IMR-90 (cell line): ENCODE measurements around the gene SYT2. TPM values are rescaled to one million over a fixed set of nuclear protein-coding genes. Genes with fewer than 3 reads are reported as not detected.

Experiments
- ATAC-seq: fragments of 200-7000 bp; cut with Tn5 transposase; 2 replicates; pipeline ENCODE4 v1.9.1; 2020; ENCODE audit warnings: low read depth, mild to moderate bottlenecking, moderate library complexity
- BruUV-seq: library from RNA; stranded (reverse); fragments of 400-500 nt; replicated peaks from 2 replicates; lab custom pipeline; 2021; lab: Mats Ljungman, UMichigan
- CTCF ChIA-PET: fragments of 300-600 bp; formaldehyde crosslinking; extraction: SDS; loops from one replicate; lab custom pipeline; 2021; ENCODE audit warnings: antibody characterized with exemption; lab: Yijun Ruan, JAX
- POLR2A ChIA-PET: fragments of 300-600 bp; sonication (Branson Sonifier 250); formaldehyde crosslinking; loops from one replicate; lab custom pipeline; 2022; ENCODE audit warnings: antibody characterized with exemption; ENCODE audit not compliant: unreplicated experiment; lab: Charles Lee
- DNase-seq: peaks from one replicate; pipeline ENCODE4 v3.0.0; 2013
- H2AFZ ChIP-seq: replicated peaks from 2 replicates; pipeline ENCODE3; 2013; ENCODE audit warnings: low read length, mild to moderate bottlenecking; ENCODE audit not compliant: poor library complexity
- H2AK5ac ChIP-seq: 2 replicates; pipeline ENCODE4 v1.6.1; 2013; ENCODE audit warnings: low read depth, low read length, inconsistent platforms
- H2AK9ac ChIP-seq: replicated peaks from 2 replicates; pipeline ENCODE3; 2013; ENCODE audit warnings: mild to moderate bottlenecking, low read depth, low read length, moderate library complexity; ENCODE audit not compliant: poor library complexity
- H2BK120ac ChIP-seq: 2 replicates; pipeline ENCODE4 v1.6.1; 2013; ENCODE audit warnings: low read depth, low read length, inconsistent platforms
- H2BK15ac ChIP-seq: 3 replicates; pipeline ENCODE4 v1.6.1; 2013; ENCODE audit warnings: low read depth, low read length, inconsistent platforms
- H2BK20ac ChIP-seq: 2 replicates; pipeline ENCODE4 v1.6.1; 2013; ENCODE audit warnings: low read depth, mild to moderate bottlenecking, inconsistent platforms, low read length, moderate library complexity
- H2BK5ac ChIP-seq: 2 replicates; pipeline ENCODE4 v1.6.1; 2013; ENCODE audit warnings: mild to moderate bottlenecking, low read depth, low read length, inconsistent platforms; ENCODE audit not compliant: poor library complexity, severe bottlenecking
- H3K14ac ChIP-seq: replicated peaks from 2 replicates; pipeline ENCODE4 v1.6.1; 2013; ENCODE audit warnings: low read depth, low read length, inconsistent platforms
- H3K18ac ChIP-seq: 2 replicates; pipeline ENCODE4 v1.6.1; 2013; ENCODE audit warnings: low read depth, low read length, control low read depth
- H3K23ac ChIP-seq: 2 replicates; pipeline ENCODE4 v1.6.1; 2013; ENCODE audit warnings: low read depth, low read length, inconsistent platforms
- H3K27ac ChIP-seq: 2 replicates; pipeline ENCODE4 v1.5.1; 2013; ENCODE audit warnings: mild to moderate bottlenecking, control low read depth, low read length; ENCODE audit not compliant: insufficient read depth
- H3K27me3 ChIP-seq: 2 replicates; pipeline ENCODE4 v1.6.1; 2013; ENCODE audit warnings: low read length; ENCODE audit not compliant: control insufficient read depth, insufficient read depth
- H3K36me3 ChIP-seq: 2 replicates; pipeline ENCODE4 v1.6.1; 2013; ENCODE audit warnings: low read length, mixed read lengths; ENCODE audit not compliant: control insufficient read depth, insufficient read depth
- H3K4ac ChIP-seq: 2 replicates; pipeline ENCODE4 v1.6.1; 2013; ENCODE audit warnings: low read depth, low read length, inconsistent platforms
- H3K4me1 ChIP-seq: 2 replicates; pipeline ENCODE4 v1.6.1; 2013; ENCODE audit warnings: low read length, mixed read lengths; ENCODE audit not compliant: control insufficient read depth, insufficient read depth
- H3K4me2 ChIP-seq: 2 replicates; pipeline ENCODE4 v1.6.1; 2013; ENCODE audit warnings: low read depth, mild to moderate bottlenecking, control low read depth, low read length, moderate library complexity
- H3K4me3 ChIP-seq: 2 replicates; pipeline ENCODE4 v1.5.1; 2013; ENCODE audit warnings: low read depth, mild to moderate bottlenecking, control low read depth, low read length, moderate library complexity; ENCODE audit not compliant: insufficient read depth
- H3K56ac ChIP-seq: 2 replicates; pipeline ENCODE4 v1.6.1; 2013; ENCODE audit warnings: low read length, inconsistent platforms; ENCODE audit not compliant: insufficient read depth; ENCODE audit errors: extremely low read depth
- H3K79me1 ChIP-seq, 2 experiments: 2 replicates each; pipeline ENCODE4 v1.6.1; 2013; ENCODE audit warnings: low read length in 2 of 2, inconsistent platforms in 1 of 2, low read depth in 1 of 2
- H3K9ac ChIP-seq: 2 replicates; pipeline ENCODE4 v1.6.1; 2013; ENCODE audit warnings: low read depth, low read length, control low read depth
- H3K9me1 ChIP-seq: 2 replicates; pipeline ENCODE4 v1.6.1; 2013; ENCODE audit warnings: low read length, inconsistent platforms; ENCODE audit not compliant: insufficient read depth
- H3K9me3 ChIP-seq: 2 replicates; pipeline ENCODE4 v1.6.1; 2013; ENCODE audit warnings: low read length; ENCODE audit not compliant: control insufficient read depth, insufficient read depth
- H4K20me1 ChIP-seq: 2 replicates; pipeline ENCODE4 v1.6.1; 2013; ENCODE audit warnings: low read length, inconsistent platforms; ENCODE audit not compliant: insufficient read depth
- H4K5ac ChIP-seq: 2 replicates; pipeline ENCODE4 v1.6.1; 2013; ENCODE audit warnings: mild to moderate bottlenecking, low read depth, low read length, control low read depth
- H4K8ac ChIP-seq, 2 experiments: 2 replicates each; pipeline ENCODE4 v1.6.1; 2013; ENCODE audit warnings: low read depth in 2 of 2, low read length in 2 of 2, control low read depth in 1 of 2, inconsistent platforms in 1 of 2
- H4K91ac ChIP-seq: 2 replicates; pipeline ENCODE4 v1.6.1; 2013; ENCODE audit warnings: low read depth, low read length, inconsistent platforms; ENCODE audit not compliant: insufficient read depth
- CEBPB ChIP-seq: IDR thresholded peaks from 2 replicates; pipeline ENCODE4 v1.6.1; 2012; ENCODE audit warnings: low read depth, low read length, improper control_type of control experiment
- CTCF ChIP-seq: conservative IDR thresholded peaks from 2 replicates; pipeline ENCODE4 v1.5.1; 2012; ENCODE audit warnings: mild to moderate bottlenecking, low read depth, low read length, improper control_type of control experiment
- MAZ ChIP-seq: IDR thresholded peaks from 2 replicates; pipeline ENCODE4 v1.6.1; 2012; ENCODE audit warnings: low read depth, mild to moderate bottlenecking, low read length, improper control_type of control experiment, moderate library complexity, borderline replicate concordance
- RCOR1 ChIP-seq: IDR thresholded peaks from 2 replicates; pipeline ENCODE4 v1.6.1; 2012; ENCODE audit warnings: mild to moderate bottlenecking, low read length, improper control_type of control experiment; ENCODE audit not compliant: insufficient replicate concordance
- WGBS, 2 experiments: methylation state at CpG; one replicate each; pipeline versions ENCODE4 v1.1.5 to v1.1.7; 2013; ENCODE audit warnings: missing lambda C conversion rate in 2 of 2; ENCODE audit not compliant: insufficient read length in 1 of 2; ENCODE audit errors: extremely low coverage in 2 of 2; 5-methylcytosine and 5-hydroxymethylcytosine counted together
- dilution Hi-C: fragments of 300-500 bp; cut with HindIII; formaldehyde crosslinking; loops from one replicate; pipeline ENCODE4 v1.14.3; 2018; ENCODE audit warnings: low sequenced_read_pairs; ENCODE audit not compliant: unreplicated experiment
- in situ Hi-C: fragments of 300-500 bp; cut with MboI; formaldehyde crosslinking; loops from 3 replicates; pipeline ENCODE4 v1.14.3; 2019; ENCODE audit warnings: low sequenced_read_pairs, inconsistent platforms, mixed read lengths
- intact Hi-C: fragments of 100-400 bp; cut with micrococcal nuclease; formaldehyde crosslinking; loops from 2 replicates; pipeline ENCODE4 v1.10.0; 2022
- polyA plus RNA-seq, 3 experiments: library from polyadenylated mRNA; depleted of rRNA; stranded (reverse); fragments of >200 nt; gene quantifications; 2 replicates each; pipeline ENCODE4 v1.2.3, GENCODE V29; 2012; ENCODE audit warnings: low replicate concordance in 1 of 3
- total RNA-seq: library from RNA; depleted of rRNA; stranded (reverse); fragments of >200 nt; gene quantifications from 2 replicates; pipeline ENCODE4 v1.2.3, GENCODE V29; 2012

The SYT2 gene
- total and polyA plus RNA-seq, 2 of the 4 experiments (the other 2 are of a cell fraction) = under 0.01 TPM

GRCh38 chr1:202663131-202663530 lies 47.1 kb downstream of the SYT2 start:
- H3K18ac ChIP-seq = no peak overlapping the region
- H3K27ac ChIP-seq = no peak overlapping the region
- no peak overlapping the region for H4K91ac ChIP-seq
- H3K36me3 ChIP-seq = no peaks in the 10 kb centered on the region
- no peak overlapping the region for H3K14ac ChIP-seq
- H3K4me2 ChIP-seq = no peak overlapping the region
- H3K27me3 ChIP-seq = peaks cover 42% of the 10 kb centered on the region
- dilution Hi-C loops = no loop called here
- no peak overlapping the region for H3K4me3 ChIP-seq
- ChIA-PET CTCF (no interaction called here), POLR2A (no interaction called here)
- H3K56ac ChIP-seq = no peak overlapping the region
- H2BK20ac ChIP-seq = no peak overlapping the region
- no peak overlapping the region for H2AK5ac ChIP-seq
- H2AK9ac ChIP-seq = no peak overlapping the region
- no TSS peak for BruUV-seq
- no peak overlapping the region for H2BK15ac ChIP-seq
- no peak overlapping the region for H2AFZ ChIP-seq
- H3K9me1 ChIP-seq = 0 out of 2 replicates have a peak, but pooled peaks cover 2% of the 10 kb centered on the region
- H2BK5ac ChIP-seq = no peak overlapping the region
- no peak overlapping the region for H2BK120ac ChIP-seq
- H3K4me1 ChIP-seq = no peaks in the 10 kb centered on the region
- H3K23ac ChIP-seq = no peak overlapping the region
- H3K9ac ChIP-seq = no peak overlapping the region
- no peak overlapping the region for H4K8ac ChIP-seq
- ATAC-seq (no peak), DNase-seq (no peak)
- H3K4ac ChIP-seq = no peak overlapping the region
- H4K5ac ChIP-seq = no peak overlapping the region
- WGBS, 2 experiments = 58% methylated on average over 4 of the region's 10 CpGs; no CpG with 5 or more reads in 1 of the 2 experiments
- in situ Hi-C loops = no loop called here
- no peaks in the 10 kb centered on the region; the same call in 1 of the 2 replicates for H4K20me1 ChIP-seq
- H3K79me1 ChIP-seq = no peaks in the 10 kb centered on the region
- no peak for TF ChIP-seq MAZ
- no peak for TF ChIP-seq CEBPB
- TF ChIP-seq RCOR1 = no peak
- no peak for TF ChIP-seq CTCF
- intact Hi-C loops = no loop called here
- H3K9me3 ChIP-seq = no peaks in the 10 kb centered on the region
